Breast epithelium (tissue), 4 donors: ENCODE results near the gene CCDC33. TPM values are rescaled to one million over a fixed set of nuclear protein-coding genes. Genes with fewer than 3 reads are reported as not detected.

Experiments used
- DNase-seq, 2 donors: peaks; one replicate each; pipeline ENCODE4 v3.0.0-alpha.2; 2019; ENCODE audit warnings: low spot score in 2 of 2
- H3K27ac ChIP-seq, 2 donors: fragments of 200-600 bp; sonication (generic) in 1 of 2; one replicate each; pipeline ENCODE4 v1.5.1; 2016 to 2019; ENCODE audit warnings: mild to moderate bottlenecking in 1 of 2
- H3K27me3 ChIP-seq, 2 donors: fragments of 200-600 bp; sonication (generic) in 1 of 2; one replicate each; pipeline versions ENCODE4 v1.5.1 to v1.6.0; 2017 to 2019; ENCODE audit warnings: control low read depth in 1 of 2, mild to moderate bottlenecking in 1 of 2
- H3K36me3 ChIP-seq: fragments of 200-600 bp; one replicate; pipeline ENCODE4 v1.5.1; 2019
- H3K4me1 ChIP-seq, 2 donors: fragments of 200-600 bp; sonication (generic); one replicate each; pipeline ENCODE4 v1.5.1; 2016 to 2019; ENCODE audit warnings: control low read depth in 1 of 2
- H3K4me3 ChIP-seq, 3 donors: fragments of 200-600 bp; sonication (generic); 1 replicate in 2 of 3; 2 replicates in 1 of 3; pipeline ENCODE4 v1.5.1; 2016 to 2019; ENCODE audit warnings: mild to moderate bottlenecking in 3 of 3, moderate library complexity in 2 of 3
- H3K9me3 ChIP-seq, 2 donors: fragments of 200-600 bp; sonication (generic) in 1 of 2; one replicate each; pipeline ENCODE4 v1.5.1; 2016 to 2019; ENCODE audit warnings: control low read depth in 1 of 2
- POLR2A ChIP-seq: fragments of 450-650 bp; IDR thresholded peaks from one replicate; pipeline ENCODE4 v1.6.1; 2016; ENCODE audit warnings: antibody characterized with exemption, mild to moderate bottlenecking, moderate library complexity
- POLR2AphosphoS5 ChIP-seq, 3 donors: sonication (generic); formaldehyde crosslinking; IDR thresholded peaks; one replicate each; pipeline ENCODE4 v1.6.1; 2017; ENCODE audit warnings: antibody characterized with exemption in 3 of 3
- intact Hi-C: fragments of 100-400 bp; cut with DNase I; formaldehyde crosslinking; loops from one replicate; pipeline ENCODE4 v1.15.1; 2023; ENCODE audit warnings: low total_unique reads
- total RNA-seq, 3 donors: library from RNA; depleted of rRNA; stranded (reverse); fragments of >200 nt; gene quantifications; one replicate each; pipeline ENCODE4 v1.1.0, GENCODE V29; 2016
- TF ChIP-seq, protein P1 (sequence below), 3 donors: fragments of 450-650 bp; IDR thresholded peaks; one replicate each; pipeline ENCODE4 v1.5.1; 2016 to 2017; ENCODE audit warnings: antibody characterized with exemption in 3 of 3, mild to moderate bottlenecking in 3 of 3, moderate library complexity in 3 of 3

Gene CCDC33
- total RNA-seq, 3 donors from 2014 or later = 0.33 TPM; not detected in 2

DNA sequence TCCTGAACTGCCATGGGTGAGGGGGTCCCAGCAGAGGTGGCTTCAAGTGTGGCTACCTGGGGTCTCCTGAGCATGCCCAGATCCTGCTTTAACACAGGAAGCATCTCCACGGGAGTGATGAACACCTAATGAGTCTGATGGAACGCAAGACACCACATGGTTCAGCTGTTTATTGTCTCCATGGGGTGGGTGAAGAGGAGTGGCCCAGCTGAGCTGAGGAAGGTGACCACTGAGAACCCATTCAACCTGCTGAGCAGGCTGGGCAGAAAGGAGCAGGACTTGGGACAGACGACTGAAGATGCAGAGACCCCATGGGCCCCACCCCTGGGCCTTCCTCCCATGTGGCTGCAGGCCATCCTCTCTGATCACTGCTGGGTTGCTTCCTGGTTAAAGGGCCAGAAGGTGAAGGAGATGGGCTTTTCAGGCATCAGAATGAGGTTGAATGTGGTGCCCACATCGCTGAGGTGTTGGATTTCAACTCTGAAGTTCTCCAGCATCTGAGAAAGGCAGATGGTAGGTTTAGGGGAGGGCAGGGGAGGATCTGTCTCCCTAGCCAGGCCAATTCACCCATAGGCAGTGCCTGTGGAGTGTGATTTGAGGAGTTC, 101.6 kb downstream of the CCDC33 start:
- H3K36me3 ChIP-seq = no peaks in the 10 kb centered on the region
- TF ChIP-seq, protein P1, sequence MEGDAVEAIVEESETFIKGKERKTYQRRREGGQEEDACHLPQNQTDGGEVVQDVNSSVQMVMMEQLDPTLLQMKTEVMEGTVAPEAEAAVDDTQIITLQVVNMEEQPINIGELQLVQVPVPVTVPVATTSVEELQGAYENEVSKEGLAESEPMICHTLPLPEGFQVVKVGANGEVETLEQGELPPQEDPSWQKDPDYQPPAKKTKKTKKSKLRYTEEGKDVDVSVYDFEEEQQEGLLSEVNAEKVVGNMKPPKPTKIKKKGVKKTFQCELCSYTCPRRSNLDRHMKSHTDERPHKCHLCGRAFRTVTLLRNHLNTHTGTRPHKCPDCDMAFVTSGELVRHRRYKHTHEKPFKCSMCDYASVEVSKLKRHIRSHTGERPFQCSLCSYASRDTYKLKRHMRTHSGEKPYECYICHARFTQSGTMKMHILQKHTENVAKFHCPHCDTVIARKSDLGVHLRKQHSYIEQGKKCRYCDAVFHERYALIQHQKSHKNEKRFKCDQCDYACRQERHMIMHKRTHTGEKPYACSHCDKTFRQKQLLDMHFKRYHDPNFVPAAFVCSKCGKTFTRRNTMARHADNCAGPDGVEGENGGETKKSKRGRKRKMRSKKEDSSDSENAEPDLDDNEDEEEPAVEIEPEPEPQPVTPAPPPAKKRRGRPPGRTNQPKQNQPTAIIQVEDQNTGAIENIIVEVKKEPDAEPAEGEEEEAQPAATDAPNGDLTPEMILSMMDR (IDR thresholded peaks at IDR 0.05) = no peak
- TF ChIP-seq POLR2A (no peak), POLR2AphosphoS5 (IDR thresholded peaks at IDR 0.05) (no peak)
- no peaks in the 10 kb centered on the region for H3K4me1 ChIP-seq
- no peaks in the 10 kb centered on the region for H3K27me3 ChIP-seq
- H3K27ac ChIP-seq = no peak overlapping the region
- H3K4me3 ChIP-seq = no peak overlapping the region
- H3K9me3 ChIP-seq = no peaks in the 10 kb centered on the region
- intact Hi-C loops = loop anchor here (10.0 kb wide), 1 partner anchor 1827 kb away; no protein-coding TSS in a partner anchor
- no peak for DNase-seq

DNA sequence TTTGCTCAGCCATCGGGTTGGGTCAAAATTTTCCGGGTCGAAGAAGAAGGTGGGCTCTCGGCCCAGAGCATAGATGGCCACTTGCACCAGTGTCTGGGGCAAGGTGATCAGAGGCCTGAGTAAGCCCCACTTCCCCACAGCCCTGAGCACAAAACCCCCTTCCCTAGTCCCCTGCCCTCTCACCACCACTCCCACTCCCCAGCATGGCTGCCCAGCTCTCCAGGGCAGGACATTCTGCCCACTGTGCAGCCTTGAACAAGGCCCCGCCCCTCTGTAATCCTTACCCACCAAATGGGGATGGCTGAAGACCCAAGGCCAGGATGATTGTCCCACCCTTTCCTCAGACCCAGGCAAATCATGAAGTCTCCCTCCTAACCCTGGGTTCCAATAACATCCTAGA, 102.5 kb downstream of the CCDC33 start:
- no peak for DNase-seq
- H3K4me1 ChIP-seq = no peaks in the 10 kb centered on the region
- H3K27ac ChIP-seq = no peak overlapping the region
- no peaks in the 10 kb centered on the region for H3K9me3 ChIP-seq
- H3K27me3 ChIP-seq = no peaks in the 10 kb centered on the region
- no peaks in the 10 kb centered on the region for H3K36me3 ChIP-seq
- intact Hi-C loops = loop anchor here (10.0 kb wide), 1 partner anchor 1826 kb away; no protein-coding TSS in a partner anchor
- no peak overlapping the region for H3K4me3 ChIP-seq
- no peak for TF ChIP-seq POLR2AphosphoS5 (IDR thresholded peaks at IDR 0.05)
- TF ChIP-seq, protein P1 (IDR thresholded peaks at IDR 0.05) = no peak

DNA sequence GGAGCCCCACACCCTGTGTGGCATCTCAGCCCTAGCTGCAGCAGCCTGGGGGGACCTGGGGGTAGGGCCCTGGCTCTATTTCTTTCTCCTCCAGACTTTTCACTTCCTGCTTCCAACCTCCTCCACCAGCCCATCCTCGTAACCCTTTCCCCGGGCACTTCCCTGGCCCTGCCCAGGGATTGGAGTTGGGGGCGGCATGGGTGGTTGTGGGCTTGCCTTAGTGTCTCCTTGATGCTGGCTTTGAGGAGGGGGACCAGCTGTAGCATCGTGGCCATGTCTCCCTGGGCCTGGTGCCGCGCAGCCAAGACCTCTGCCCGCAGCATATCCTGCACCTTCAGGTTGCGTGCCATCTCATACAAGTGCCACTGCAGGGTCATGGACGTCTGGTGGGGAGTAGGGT, 103.2 kb downstream of the CCDC33 start:
- Histone ChIP-seq H3K27me3 (no peaks in the 10 kb centered on the region), H3K4me3 (no peak overlapping the region), H3K4me1 (no peaks in the 10 kb centered on the region), H3K36me3 (no peaks in the 10 kb centered on the region), H3K27ac (no peak overlapping the region), H3K9me3 (no peaks in the 10 kb centered on the region)
- TF ChIP-seq POLR2A (no peak), POLR2AphosphoS5 (IDR thresholded peaks at IDR 0.05) (no peak)
- TF ChIP-seq, protein P1 (IDR thresholded peaks at IDR 0.05) = no peak
- intact Hi-C loops = loop anchor here (10.0 kb wide), 1 partner anchor 1825 kb away; no protein-coding TSS in a partner anchor
- DNase-seq = no peak

DNA sequence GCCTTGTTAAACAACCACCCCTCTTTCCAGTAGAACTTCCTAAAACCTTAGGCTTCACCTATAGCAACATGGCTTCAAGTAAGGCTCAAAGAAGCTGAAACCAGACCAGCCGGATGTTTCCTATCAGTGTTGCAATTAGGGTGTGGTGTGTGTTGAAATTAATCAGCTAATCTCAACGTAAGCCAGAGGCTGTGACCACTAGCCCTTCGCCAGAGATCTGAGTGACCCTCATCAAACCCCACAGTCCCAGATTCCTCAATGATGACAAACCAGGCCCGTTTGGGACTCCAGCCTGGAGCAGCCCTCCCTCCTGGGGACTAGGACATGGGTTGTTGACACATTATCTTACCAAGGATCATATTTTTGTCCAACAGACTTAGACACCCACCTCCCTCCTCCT, 104.0 kb downstream of the CCDC33 start:
- Histone ChIP-seq H3K9me3 (no peaks in the 10 kb centered on the region), H3K4me1 (no peaks in the 10 kb centered on the region), H3K4me3 (no peak overlapping the region), H3K27ac (no peak overlapping the region), H3K36me3 (no peaks in the 10 kb centered on the region), H3K27me3 (no peaks in the 10 kb centered on the region)
- TF ChIP-seq POLR2AphosphoS5 (IDR thresholded peaks at IDR 0.05) (no peak), POLR2A (no peak)
- TF ChIP-seq, protein P1 (IDR thresholded peaks at IDR 0.05) = no peak
- intact Hi-C loops = no loop called here
- no peak for DNase-seq

DNA sequence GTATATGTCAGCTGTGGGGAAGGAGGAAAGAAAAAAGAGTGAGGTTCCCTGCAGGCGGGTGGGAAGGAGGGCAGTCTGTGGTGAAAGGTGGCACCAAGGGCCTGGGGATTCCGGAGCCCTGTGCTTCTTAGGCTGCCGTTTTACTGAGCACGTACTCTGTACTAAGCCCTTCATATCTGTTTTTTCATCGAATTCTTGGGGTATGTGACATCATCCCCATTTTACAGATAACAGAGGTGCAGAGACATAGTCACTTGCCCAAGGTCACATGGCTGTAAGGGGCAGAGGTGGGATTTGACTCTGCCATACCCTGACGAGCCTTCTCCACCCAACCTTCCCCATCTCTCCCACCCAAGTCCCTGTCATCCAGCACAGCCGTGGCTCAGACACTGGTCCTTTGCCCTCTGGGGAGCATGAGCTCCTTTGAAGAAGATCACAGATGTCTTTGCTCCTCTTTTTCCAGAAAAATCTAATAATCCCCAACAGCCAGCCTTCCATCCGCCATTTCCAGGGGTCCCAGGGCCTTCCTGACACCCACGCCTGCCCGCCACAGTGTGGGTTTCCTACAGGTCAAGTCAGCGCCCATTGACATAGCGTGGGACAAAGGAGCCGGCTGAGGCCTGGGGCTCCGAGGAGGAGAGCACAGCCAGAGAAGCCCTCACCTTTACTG, 107.1 kb downstream of the CCDC33 start:
- intact Hi-C loops = no loop called here
- Histone ChIP-seq H3K9me3 (no peaks in the 10 kb centered on the region), H3K4me1 (no peaks in the 10 kb centered on the region), H3K27ac (no peak overlapping the region), H3K36me3 (no peaks in the 10 kb centered on the region), H3K27me3 (no peaks in the 10 kb centered on the region), H3K4me3 (no peak overlapping the region)
- TF ChIP-seq, protein P1 (IDR thresholded peaks at IDR 0.05) = no peak
- TF ChIP-seq POLR2A (no peak), POLR2AphosphoS5 (IDR thresholded peaks at IDR 0.05) (no peak)
- DNase-seq = no peak
